ENCODE results near the gene ING2.

Gene ING2

DNA sequence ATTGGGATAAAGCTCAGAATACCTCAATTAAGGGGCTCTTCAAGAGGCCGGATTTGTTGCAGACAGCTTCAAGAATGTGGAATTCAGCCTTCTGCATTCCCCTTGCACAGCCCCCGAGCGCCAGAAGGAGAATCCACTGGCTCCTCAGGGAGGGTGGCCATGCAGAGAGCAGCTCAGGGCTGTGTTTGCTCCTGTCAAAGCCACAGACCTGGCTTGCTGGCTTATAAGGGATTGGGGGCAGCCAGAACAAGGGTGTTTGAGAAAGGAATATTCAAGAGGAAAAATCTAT is 36.8 kb downstream of the ING2 start:
- DNase-seq: no peak

DNA sequence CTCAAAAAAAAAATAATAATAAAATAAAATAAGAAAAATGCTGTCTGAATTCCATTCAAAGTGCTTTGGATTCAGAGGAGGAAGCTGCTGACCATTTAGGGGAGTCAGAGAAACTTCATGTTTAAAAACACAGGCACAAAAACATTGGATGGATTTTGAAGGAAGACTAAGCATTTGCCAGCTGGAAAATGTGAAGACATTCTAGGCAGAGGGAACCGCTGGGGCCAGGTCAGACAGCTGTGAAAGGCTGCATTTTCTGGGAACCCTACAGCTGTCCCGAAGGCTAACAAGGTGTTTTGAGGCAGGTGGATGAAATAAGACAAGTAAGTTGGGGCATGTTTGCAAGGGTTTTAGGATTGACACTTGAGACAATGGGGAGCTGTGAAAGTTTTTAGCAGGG is 38.6 kb downstream of the ING2 start:
- Histone ChIP-seq H3K4me3 (ENCODE audit: low read length) (no peak overlapping the region), H3K9me3 (replicated peaks; ENCODE audit: insufficient read depth, low read length) (no peaks in the 10 kb centered on the region), H3K79me2 (ENCODE audit: low read length) (no peaks in the 10 kb centered on the region), H3F3A (ENCODE audit: insufficient read depth, low read length) (no peaks in the 10 kb centered on the region), H3K27ac (ENCODE audit: low read length) (no peak overlapping the region), H2AFZ (ENCODE audit: low read length) (no peak overlapping the region), H3K4me1 (ENCODE audit: low read length) (no peaks in the 10 kb centered on the region), H3K9me2 (replicated peaks; ENCODE audit: insufficient read depth, low read length) (no peaks in the 10 kb centered on the region), H3K9ac (ENCODE audit: low read length) (no peak overlapping the region), H3K4me2 (ENCODE audit: low read depth, low read length) (no peak overlapping the region), H4K20me1 (ENCODE audit: insufficient read depth, low read length) (no peaks in the 10 kb centered on the region), H3K27me3 (replicated peaks; ENCODE audit: insufficient read depth, low read length) (no peaks in the 10 kb centered on the region), H3K36me3 (replicated peaks; ENCODE audit: insufficient read depth, low read length) (no peaks in the 10 kb centered on the region)
- TF ChIP-seq EZH2 (optimal IDR thresholded peaks at IDR 0.05; ENCODE audit: low read depth, low read length) (no peak), EZH2phosphoT487 (IDR thresholded peaks at IDR 0.05; ENCODE audit: low read length) (no peak)
- TF ChIP-seq, protein P1, sequence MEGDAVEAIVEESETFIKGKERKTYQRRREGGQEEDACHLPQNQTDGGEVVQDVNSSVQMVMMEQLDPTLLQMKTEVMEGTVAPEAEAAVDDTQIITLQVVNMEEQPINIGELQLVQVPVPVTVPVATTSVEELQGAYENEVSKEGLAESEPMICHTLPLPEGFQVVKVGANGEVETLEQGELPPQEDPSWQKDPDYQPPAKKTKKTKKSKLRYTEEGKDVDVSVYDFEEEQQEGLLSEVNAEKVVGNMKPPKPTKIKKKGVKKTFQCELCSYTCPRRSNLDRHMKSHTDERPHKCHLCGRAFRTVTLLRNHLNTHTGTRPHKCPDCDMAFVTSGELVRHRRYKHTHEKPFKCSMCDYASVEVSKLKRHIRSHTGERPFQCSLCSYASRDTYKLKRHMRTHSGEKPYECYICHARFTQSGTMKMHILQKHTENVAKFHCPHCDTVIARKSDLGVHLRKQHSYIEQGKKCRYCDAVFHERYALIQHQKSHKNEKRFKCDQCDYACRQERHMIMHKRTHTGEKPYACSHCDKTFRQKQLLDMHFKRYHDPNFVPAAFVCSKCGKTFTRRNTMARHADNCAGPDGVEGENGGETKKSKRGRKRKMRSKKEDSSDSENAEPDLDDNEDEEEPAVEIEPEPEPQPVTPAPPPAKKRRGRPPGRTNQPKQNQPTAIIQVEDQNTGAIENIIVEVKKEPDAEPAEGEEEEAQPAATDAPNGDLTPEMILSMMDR (IDR thresholded peaks at IDR 0.05; ENCODE audit: low read length): no peak
- DNase-seq: no peak

More for the DNA sequence above, 36.8 kb downstream of the ING2 start:
- Histone ChIP-seq H3K9me2 (replicated peaks; ENCODE audit: insufficient read depth, low read length) (no peaks in the 10 kb centered on the region), H3K9me3 (replicated peaks; ENCODE audit: insufficient read depth, low read length) (no peaks in the 10 kb centered on the region), H3K27me3 (replicated peaks; ENCODE audit: insufficient read depth, low read length) (no peaks in the 10 kb centered on the region), H3K27ac (ENCODE audit: low read length) (no peak overlapping the region), H3K4me3 (ENCODE audit: low read length) (no peak overlapping the region), H3K4me2 (ENCODE audit: low read depth, low read length) (no peak overlapping the region), H4K20me1 (ENCODE audit: insufficient read depth, low read length) (no peaks in the 10 kb centered on the region), H2AFZ (ENCODE audit: low read length) (no peak overlapping the region), H3K9ac (ENCODE audit: low read length) (no peak overlapping the region), H3F3A (ENCODE audit: insufficient read depth, low read length) (no peaks in the 10 kb centered on the region), H3K4me1 (ENCODE audit: low read length) (no peaks in the 10 kb centered on the region), H3K79me2 (ENCODE audit: low read length) (no peaks in the 10 kb centered on the region), H3K36me3 (replicated peaks; ENCODE audit: insufficient read depth, low read length) (no peaks in the 10 kb centered on the region)
- TF ChIP-seq, protein P1 (IDR thresholded peaks at IDR 0.05; ENCODE audit: low read length): no peak
- TF ChIP-seq EZH2 (optimal IDR thresholded peaks at IDR 0.05; ENCODE audit: low read depth, low read length) (no peak), EZH2phosphoT487 (IDR thresholded peaks at IDR 0.05; ENCODE audit: low read length) (no peak)

DNA sequence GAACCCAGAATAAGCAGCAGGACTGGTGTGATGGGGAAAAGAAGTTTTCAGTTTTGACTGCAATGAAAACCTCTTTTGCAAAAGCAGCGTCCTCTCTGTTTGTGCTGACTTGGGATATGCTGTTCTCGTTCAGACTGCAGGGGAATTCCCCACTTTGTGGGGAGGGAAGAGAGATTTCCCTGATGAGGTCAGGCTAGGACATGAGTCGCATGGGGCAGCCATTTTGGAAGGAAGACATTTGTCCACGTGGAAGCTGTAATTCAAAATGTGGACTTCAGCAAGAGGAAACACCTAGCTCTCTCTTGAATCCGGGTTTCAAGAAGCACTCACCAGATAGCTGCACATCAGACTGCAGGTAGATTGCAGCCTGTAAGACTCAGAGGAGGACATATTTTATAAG is 39.3 kb downstream of the ING2 start:
- no peaks in the 10 kb centered on the region for H4K20me1 ChIP-seq (ENCODE audit: insufficient read depth, low read length)
- no peaks in the 10 kb centered on the region for H3K9me2 ChIP-seq (replicated peaks; ENCODE audit: insufficient read depth, low read length)
- no peaks in the 10 kb centered on the region for H3K79me2 ChIP-seq (ENCODE audit: low read length)
- no peaks in the 10 kb centered on the region for H3K9me3 ChIP-seq (replicated peaks; ENCODE audit: insufficient read depth, low read length)
- no peaks in the 10 kb centered on the region for H3K36me3 ChIP-seq (replicated peaks; ENCODE audit: insufficient read depth, low read length)
- no peak overlapping the region for H3K4me2 ChIP-seq (ENCODE audit: low read depth, low read length)
- no peaks in the 10 kb centered on the region for H3K27me3 ChIP-seq (replicated peaks; ENCODE audit: insufficient read depth, low read length)
- H3K9ac ChIP-seq (ENCODE audit: low read length): no peak overlapping the region
- H3K4me3 ChIP-seq (ENCODE audit: low read length): no peak overlapping the region
- TF ChIP-seq EZH2phosphoT487 (IDR thresholded peaks at IDR 0.05; ENCODE audit: low read length) (no peak), EZH2 (optimal IDR thresholded peaks at IDR 0.05; ENCODE audit: low read depth, low read length) (no peak)
- TF ChIP-seq, protein P1 (IDR thresholded peaks at IDR 0.05; ENCODE audit: low read length): no peak
- no peak overlapping the region for H3K27ac ChIP-seq (ENCODE audit: low read length)
- H3K4me1 ChIP-seq (ENCODE audit: low read length): no peaks in the 10 kb centered on the region
- H2AFZ ChIP-seq (ENCODE audit: low read length): no peak overlapping the region
- no peak for DNase-seq
- no peaks in the 10 kb centered on the region for H3F3A ChIP-seq (ENCODE audit: insufficient read depth, low read length)
